AG20443 (cell line): ENCODE data around the gene PLEKHN1.
"Not testable (repeated sequence)": the region's sequence is repeated elsewhere in the genome, so short reads cannot be mapped to it uniquely, and the experiment has no call there.

ENCODE experiments used
- DNase-seq: peaks from one replicate; pipeline ENCODE4 v3.0.0; 2012; ENCODE audit warnings: low spot score, mixed read lengths

Gene PLEKHN1

GRCh38 chr1:974293-974640 lies 8.0 kb downstream of the PLEKHN1 start:
- DNase-seq = no peak

- DNase-seq = no peak
Observed at GRCh38 chr1:974687-975328, 8.5 kb downstream of the PLEKHN1 start.

DNA sequence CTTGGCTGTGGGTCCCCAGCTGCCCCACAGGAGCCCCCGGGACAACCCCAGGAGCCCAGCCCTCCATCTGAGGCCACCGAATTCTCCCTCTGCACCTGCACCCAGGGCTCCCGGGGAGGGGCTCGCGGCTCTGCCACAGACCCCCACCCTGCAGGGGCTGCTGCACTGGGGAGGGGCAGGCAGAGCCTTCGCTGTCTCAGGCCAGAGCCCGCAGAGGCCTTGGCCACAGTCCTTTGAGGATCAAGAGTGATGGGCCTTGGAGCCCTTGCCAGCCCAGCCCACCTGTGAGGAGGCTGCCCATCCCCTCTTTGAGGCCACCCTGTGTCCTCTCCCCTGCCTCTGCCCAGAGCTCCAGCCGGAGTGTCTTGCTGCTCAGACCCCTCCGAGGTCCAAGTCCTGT lies 9.1 kb downstream of the PLEKHN1 start:
- DNase-seq = no peak

- DNase-seq = peak; percentile 89
Observed at GRCh38 chr1:975896-976683, 9.8 kb downstream of the PLEKHN1 start.

- not testable (repeated sequence) for DNase-seq
Observed at GRCh38 chr1:976791-977190, 10.5 kb downstream of the PLEKHN1 start.

DNA sequence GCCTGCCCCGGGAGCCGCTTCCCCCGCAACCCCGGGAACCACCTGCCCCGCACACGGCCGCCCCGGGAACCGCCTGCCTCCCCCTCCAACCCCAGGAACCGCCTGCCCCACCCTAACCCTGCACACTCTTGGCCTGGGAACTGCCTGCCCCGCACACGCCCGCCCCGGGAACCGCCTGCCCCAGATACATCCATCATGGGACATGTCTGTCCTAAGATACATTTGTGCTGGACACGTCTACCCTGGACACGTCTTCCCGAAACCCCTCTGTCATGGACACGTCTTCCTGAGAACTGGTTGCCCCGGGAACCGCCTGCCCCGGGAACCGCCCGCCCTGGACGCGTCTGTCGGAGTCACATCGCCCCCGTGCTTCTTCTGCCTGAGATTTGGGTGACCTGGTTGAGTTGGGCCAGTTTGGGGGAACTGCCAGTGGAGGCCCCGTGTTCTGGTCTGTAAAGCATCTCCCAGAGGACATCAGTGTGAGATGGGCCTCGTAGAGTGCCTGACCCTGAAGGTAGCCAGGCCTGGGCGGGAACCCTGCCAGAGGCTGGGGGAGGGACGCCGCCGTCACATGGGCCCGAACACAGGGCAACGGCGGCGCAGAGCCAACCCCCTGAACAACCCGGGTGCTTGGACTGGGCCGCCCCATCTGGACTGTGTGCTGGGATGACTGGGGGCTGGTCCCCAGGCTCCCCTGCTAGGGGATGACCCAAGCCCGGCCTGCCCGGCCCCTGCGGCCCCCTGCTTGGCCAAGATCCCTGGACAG lies 12.0 kb downstream of the PLEKHN1 start:
- no peak for DNase-seq

- no peak for DNase-seq
Observed at GRCh38 chr1:978835-979743, 12.8 kb downstream of the PLEKHN1 start.

GRCh38 chr1:979744-980072 lies 13.4 kb downstream of the PLEKHN1 start:
- DNase-seq = no peak

DNA sequence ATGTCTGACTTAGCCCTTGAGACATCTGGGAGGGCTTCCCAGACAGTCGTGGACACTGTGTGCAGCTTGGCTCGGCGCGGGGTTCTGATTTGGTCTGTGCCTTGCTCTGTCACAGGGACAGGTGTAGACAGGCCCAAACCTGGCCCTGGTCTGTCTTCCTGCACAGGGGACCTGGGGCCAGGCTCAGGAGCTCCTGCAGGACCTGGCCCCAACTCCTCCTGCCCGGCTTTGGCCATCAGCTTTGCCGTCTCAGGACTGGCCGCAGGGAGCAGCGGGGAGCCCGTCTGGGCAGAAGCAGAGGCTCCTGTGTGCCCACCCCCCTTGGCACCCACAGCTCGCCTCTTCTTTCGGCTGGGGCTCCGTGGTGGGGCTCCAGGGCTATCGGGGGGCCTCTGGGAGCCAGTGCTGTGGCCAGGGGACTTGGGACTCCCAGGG lies 13.9 kb downstream of the PLEKHN1 start:
- no peak for DNase-seq

DNA sequence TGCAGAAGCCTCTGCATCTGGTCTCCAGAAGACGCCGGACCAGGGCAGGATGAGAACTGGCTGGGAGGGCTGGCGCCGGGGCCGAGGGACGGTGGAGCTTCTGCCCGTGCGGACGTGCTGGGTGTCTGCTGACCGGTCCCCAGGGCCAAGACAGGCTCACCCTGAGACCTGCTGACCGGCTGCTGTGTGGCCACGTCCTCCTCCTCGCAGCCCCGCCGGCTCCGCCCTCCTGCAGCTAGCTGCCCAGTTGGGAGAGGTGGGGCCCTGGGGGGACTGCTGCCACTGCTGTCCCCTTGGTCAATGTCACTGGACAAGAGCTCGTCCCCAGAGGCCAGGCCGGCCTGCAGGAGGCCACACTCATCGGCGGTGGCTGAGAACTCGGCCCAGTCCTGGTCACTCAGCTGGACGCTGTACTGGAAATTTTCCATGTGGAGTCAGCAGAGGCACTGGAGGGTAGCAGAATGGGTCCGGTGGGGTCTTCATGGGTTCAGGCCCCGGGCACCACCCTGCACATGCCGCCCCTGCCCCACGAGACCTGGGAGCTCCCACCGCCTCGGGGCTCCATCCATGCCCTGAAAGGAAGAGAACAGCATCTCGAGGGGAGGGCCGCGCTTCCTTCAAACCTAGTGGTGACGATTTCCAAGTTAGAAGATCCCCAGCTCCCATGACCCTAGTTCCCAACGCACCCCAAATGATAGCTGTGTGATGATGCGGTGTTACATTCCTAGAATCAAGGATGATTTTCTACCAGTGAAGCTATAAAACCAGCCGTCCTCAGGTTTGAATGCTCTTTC lies 14.5 kb downstream of the PLEKHN1 start:
- no peak for DNase-seq

DNA sequence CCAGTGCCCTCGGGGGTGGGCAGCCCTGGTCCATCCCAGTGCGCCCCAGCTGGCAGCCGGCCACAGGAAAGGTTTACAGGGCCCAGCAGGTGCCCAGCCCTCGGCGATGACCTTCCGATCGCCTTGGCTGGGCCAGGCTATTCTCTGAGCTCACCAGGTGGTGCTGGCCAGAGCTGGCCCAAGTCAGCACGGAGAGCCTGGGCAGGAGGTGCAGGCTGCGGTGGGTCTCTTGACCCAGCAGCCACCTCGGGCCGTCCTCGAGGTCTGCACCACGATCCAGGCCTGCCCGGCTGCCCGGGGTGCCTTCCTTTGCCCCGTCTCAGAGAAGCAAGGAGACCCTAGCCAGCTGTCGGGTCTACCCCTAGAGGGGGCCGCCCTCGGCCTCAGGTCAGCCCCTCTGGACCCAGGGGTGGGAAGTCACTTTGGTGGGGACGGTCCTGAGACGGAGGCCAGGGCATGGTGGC lies 15.2 kb downstream of the PLEKHN1 start:
- DNase-seq = no peak

GRCh38 chr1:981955-982558 lies 15.8 kb downstream of the PLEKHN1 start, which contains the start of gene PERM1:
Gene PERM1 (minus strand): TSS chr1:982093. CDS start chr1:981029, 1,064 bp downstream.
- DNase-seq = no peak

- DNase-seq = no peak
Observed at GRCh38 chr1:982765-983436, 16.6 kb downstream of the PLEKHN1 start.

- DNase-seq = peak; percentile 85
Observed at GRCh38 chr1:983798-984475, 17.7 kb downstream of the PLEKHN1 start.

GRCh38 chr1:984476-984814 lies 18.2 kb downstream of the PLEKHN1 start:
- no peak for DNase-seq

- no peak for DNase-seq
Observed at GRCh38 chr1:985126-985525, 18.8 kb downstream of the PLEKHN1 start.

DNA sequence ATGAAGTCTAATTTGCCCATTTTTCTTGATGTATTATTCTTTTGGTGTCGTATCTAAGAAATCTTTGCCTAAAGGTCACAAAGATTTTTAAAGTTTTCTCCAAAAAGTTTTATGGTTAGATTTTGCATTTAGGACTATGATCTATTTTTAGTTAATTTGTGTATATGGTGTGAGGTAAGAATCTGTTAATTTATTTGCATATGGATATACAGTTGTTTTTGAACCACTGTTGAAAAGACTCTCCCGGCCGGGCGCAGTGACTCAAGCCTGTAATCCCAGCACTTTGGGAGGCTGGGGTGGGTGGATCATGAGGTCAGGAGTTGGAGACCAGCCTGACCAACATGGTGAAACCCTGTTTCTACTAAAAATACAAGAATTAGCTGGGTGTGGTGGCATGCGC lies 21.8 kb downstream of the PLEKHN1 start:
- not testable (repeated sequence) for DNase-seq

GRCh38 chr1:991275-991674 lies 25.0 kb downstream of the PLEKHN1 start:
- DNase-seq = not testable (repeated sequence)

- DNase-seq = no peak
Observed at GRCh38 chr1:991895-992294, 25.6 kb downstream of the PLEKHN1 start.

DNA sequence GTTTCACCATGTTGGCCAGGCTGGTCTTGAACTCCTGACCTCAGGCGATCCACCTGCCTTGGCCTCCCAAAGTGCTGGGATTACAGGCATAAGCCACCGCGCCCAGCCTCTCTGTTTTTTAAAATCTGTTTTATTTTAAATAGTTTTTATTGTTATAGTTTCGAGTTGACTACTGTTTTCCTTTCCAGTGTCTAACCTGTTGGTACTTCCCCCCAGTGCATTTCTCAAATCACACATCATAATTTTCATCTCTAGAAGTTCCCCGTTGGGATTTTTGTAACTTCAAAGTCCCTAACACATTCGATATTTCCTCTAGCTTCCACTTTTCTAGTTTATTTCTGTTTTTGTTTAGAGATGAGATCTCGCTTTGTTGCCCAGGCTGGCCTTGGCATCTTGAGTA lies 26.1 kb downstream of the PLEKHN1 start:
- no peak for DNase-seq
